ENCODE data around the gene VRK1.

GRCh38 chr14:96783043-96783914, 13.9 kb upstream of the VRK1 start:
- no peak for TF ChIP-seq SMAD3 (CRISPR knock-in tag; IDR thresholded peaks at IDR 0.05; ENCODE audit: borderline replicate concordance)
- TF ChIP-seq ZNF317 (CRISPR knock-in tag; IDR thresholded peaks at IDR 0.05; ENCODE audit: borderline replicate concordance, low read depth), result no peak
- TF ChIP-seq, protein P1, sequence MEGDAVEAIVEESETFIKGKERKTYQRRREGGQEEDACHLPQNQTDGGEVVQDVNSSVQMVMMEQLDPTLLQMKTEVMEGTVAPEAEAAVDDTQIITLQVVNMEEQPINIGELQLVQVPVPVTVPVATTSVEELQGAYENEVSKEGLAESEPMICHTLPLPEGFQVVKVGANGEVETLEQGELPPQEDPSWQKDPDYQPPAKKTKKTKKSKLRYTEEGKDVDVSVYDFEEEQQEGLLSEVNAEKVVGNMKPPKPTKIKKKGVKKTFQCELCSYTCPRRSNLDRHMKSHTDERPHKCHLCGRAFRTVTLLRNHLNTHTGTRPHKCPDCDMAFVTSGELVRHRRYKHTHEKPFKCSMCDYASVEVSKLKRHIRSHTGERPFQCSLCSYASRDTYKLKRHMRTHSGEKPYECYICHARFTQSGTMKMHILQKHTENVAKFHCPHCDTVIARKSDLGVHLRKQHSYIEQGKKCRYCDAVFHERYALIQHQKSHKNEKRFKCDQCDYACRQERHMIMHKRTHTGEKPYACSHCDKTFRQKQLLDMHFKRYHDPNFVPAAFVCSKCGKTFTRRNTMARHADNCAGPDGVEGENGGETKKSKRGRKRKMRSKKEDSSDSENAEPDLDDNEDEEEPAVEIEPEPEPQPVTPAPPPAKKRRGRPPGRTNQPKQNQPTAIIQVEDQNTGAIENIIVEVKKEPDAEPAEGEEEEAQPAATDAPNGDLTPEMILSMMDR (IDR thresholded peaks at IDR 0.05), result no peak
- TF ChIP-seq NFATC4 (CRISPR knock-in tag; IDR thresholded peaks at IDR 0.05), result no peak
- TF ChIP-seq SP1 (CRISPR knock-in tag; conservative IDR thresholded peaks at IDR 0.05), result no peak
- TF ChIP-seq ZNF512 (CRISPR knock-in tag; IDR thresholded peaks at IDR 0.05; ENCODE audit: borderline replicate concordance), result no peak
- TF ChIP-seq CREM (CRISPR knock-in tag; IDR thresholded peaks at IDR 0.05), result no peak
- TF ChIP-seq, protein P2, sequence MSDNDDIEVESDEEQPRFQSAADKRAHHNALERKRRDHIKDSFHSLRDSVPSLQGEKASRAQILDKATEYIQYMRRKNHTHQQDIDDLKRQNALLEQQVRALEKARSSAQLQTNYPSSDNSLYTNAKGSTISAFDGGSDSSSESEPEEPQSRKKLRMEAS (CRISPR knock-in tag; IDR thresholded peaks at IDR 0.05), result no peak
- TF ChIP-seq, protein P3, sequence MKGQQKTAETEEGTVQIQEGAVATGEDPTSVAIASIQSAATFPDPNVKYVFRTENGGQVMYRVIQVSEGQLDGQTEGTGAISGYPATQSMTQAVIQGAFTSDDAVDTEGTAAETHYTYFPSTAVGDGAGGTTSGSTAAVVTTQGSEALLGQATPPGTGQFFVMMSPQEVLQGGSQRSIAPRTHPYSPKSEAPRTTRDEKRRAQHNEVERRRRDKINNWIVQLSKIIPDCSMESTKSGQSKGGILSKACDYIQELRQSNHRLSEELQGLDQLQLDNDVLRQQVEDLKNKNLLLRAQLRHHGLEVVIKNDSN (CRISPR knock-in tag; IDR thresholded peaks at IDR 0.05), result no peak
- TF ChIP-seq, protein P4, sequence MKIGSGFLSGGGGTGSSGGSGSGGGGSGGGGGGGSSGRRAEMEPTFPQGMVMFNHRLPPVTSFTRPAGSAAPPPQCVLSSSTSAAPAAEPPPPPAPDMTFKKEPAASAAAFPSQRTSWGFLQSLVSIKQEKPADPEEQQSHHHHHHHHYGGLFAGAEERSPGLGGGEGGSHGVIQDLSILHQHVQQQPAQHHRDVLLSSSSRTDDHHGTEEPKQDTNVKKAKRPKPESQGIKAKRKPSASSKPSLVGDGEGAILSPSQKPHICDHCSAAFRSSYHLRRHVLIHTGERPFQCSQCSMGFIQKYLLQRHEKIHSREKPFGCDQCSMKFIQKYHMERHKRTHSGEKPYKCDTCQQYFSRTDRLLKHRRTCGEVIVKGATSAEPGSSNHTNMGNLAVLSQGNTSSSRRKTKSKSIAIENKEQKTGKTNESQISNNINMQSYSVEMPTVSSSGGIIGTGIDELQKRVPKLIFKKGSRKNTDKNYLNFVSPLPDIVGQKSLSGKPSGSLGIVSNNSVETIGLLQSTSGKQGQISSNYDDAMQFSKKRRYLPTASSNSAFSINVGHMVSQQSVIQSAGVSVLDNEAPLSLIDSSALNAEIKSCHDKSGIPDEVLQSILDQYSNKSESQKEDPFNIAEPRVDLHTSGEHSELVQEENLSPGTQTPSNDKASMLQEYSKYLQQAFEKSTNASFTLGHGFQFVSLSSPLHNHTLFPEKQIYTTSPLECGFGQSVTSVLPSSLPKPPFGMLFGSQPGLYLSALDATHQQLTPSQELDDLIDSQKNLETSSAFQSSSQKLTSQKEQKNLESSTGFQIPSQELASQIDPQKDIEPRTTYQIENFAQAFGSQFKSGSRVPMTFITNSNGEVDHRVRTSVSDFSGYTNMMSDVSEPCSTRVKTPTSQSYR (CRISPR knock-in tag; IDR thresholded peaks at IDR 0.05), result no peak
- TF ChIP-seq FOXJ3 (CRISPR knock-in tag; IDR thresholded peaks at IDR 0.05; ENCODE audit: borderline replicate concordance), result no peak
- TF ChIP-seq, protein P5, sequence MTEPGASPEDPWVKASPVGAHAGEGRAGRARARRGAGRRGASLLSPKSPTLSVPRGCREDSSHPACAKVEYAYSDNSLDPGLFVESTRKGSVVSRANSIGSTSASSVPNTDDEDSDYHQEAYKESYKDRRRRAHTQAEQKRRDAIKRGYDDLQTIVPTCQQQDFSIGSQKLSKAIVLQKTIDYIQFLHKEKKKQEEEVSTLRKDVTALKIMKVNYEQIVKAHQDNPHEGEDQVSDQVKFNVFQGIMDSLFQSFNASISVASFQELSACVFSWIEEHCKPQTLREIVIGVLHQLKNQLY (CRISPR knock-in tag; IDR thresholded peaks at IDR 0.05), result no peak
- no peak for TF ChIP-seq FOXP4 (CRISPR knock-in tag; IDR thresholded peaks at IDR 0.05)
- no peak for TF ChIP-seq NFYB (CRISPR knock-in tag; conservative IDR thresholded peaks at IDR 0.05; ENCODE audit: low read depth)

Data from WTC11 (cell line).